OCI-LY1 (cell line): ENCODE measurements around the gene PTGDR2.

Experiments used
- CTCF ChIP-seq: fragments of 200-600 bp; sonication (generic), shearing (Covaris generic); IDR thresholded peaks from 2 replicates; pipeline ENCODE4 v1.5.1; 2017; ENCODE audit warnings: mild to moderate bottlenecking, antibody characterized with exemption, low read length, moderate library complexity, mixed read lengths
- EZH2 ChIP-seq: fragments of 200-600 bp; sonication (generic), shearing (Covaris generic); IDR thresholded peaks from 2 replicates; pipeline ENCODE4 v1.8.0; 2017; ENCODE audit warnings: borderline replicate concordance, mixed run types, mild to moderate bottlenecking, antibody characterized with exemption, low read length, moderate library complexity, mixed read lengths

GRCh38 chr11:60902625-60903024, 46.9 kb upstream of the PTGDR2 start:
- TF ChIP-seq CTCF (no peak), EZH2 (no peak)
